HG02981 (cell line): ENCODE results near the gene INTS11.

ENCODE experiments used
- ATAC-seq: cut with Tn5 transposase; IDR thresholded peaks from one replicate; pipeline ENCODE4 v1.9.1; 2021; ENCODE audit warnings: mild to moderate bottlenecking, moderate library complexity; ENCODE audit not compliant: unreplicated experiment

Gene INTS11

DNA sequence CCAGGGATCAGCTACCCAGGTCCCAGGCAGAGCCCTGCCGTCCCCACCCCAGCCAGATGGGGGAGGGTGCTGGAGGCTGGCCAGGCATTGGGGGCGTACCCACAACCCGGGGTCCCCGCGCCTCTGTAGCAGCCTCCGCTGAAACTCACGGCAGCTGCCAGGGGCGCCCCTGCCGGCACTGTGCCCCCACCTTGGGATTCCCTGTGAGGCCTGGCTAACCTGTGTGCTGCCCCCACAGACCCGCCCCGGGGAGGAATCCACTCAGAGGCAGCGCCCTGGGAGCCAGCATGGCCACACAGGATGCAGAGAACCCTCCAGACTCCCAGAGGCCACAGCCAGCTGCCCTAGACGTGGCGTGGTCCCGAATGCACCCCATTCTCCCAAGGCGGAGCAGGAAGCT, 20.9 kb upstream of the INTS11 start:
- no peak for ATAC-seq

DNA sequence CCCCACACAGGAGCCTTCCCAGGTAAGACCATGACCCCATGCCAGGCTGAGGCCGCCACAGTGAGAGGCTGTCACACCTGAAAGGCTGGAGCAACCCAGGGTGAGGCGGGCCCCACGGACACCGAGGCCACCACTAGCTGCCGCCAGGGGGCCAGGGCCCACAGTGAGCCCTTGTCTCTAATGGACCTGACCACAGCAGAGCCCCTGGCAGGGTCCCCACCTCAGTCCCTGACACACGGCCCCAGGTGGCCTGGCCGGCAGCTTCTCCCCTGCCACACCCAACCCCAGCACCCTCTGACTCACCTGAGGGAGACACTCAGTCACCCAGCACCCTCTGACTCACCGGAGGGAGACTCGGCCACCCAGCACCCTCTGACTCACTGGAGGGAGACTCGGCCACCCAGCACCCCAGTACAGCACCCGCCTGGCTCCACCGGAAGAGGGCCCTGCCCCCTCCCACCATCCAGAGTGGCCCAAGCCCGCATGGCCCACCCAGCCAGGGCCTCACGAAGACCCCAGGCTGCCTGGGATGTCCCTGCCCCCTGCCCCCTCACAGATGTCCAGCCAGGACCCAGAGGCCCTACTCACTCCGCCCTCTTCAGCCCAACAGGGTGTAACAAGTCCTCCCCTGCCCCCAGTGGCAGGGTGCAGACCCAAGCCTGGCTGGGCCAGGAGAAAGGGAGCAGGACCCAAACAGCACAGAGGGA, 20.3 kb upstream of the INTS11 start:
- no peak for ATAC-seq

DNA sequence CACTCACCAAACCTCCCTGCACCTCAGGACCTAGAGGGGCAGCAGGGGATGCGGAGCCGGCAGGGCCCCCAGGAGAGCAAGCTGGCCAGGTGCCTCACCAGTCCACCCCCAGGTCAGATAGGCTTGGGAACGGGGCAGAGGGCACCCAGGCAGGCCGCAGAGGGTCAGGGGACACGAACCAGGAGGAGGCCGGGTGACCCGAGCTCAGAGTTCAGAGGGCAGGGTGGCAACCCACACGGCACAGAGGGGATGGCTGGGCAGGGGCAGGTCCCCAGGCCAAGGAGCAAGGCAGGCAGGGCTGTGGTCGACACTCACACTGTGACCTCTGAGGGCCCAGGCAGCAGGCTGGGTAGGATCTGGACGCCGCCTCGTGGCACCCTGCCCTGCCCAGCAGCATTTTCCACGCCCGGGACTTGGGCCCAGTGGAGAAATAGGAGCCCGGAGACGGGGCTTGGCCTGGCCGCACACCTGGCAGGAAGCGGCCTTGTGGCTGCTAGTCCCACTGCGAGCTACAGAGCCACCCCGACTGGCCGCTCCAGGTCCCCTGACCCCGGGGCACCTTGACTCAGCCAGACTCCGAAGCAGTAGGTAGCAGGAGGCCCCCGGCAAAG, 19.5 kb upstream of the INTS11 start:
- ATAC-seq, result no peak

DNA sequence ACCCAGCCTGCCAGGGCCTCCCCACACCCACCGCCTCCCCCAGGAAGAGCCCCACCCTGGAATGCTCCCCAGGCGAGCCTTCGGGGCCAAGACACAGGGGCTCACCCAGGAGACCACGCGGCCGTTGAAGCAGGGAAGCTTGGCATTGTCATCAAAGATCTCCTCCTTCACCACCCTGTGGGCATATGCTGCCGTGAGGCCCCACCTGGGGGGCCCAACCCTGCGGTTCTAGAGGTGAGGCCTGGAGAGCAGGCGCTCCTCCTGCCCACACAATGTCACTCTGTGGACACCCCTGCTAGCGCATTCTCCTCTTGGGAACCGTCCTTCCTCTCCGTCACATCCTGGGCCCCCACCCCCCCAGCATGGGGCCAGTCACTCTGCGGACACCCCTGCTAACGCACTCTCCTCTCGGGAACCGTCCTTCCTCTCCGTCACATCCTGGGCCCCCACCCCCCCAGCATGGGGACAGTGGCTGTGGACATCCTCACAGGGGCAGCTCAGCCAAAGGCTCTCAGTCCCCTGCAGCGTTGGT, 18.2 kb upstream of the INTS11 start:
- ATAC-seq, result no peak

DNA sequence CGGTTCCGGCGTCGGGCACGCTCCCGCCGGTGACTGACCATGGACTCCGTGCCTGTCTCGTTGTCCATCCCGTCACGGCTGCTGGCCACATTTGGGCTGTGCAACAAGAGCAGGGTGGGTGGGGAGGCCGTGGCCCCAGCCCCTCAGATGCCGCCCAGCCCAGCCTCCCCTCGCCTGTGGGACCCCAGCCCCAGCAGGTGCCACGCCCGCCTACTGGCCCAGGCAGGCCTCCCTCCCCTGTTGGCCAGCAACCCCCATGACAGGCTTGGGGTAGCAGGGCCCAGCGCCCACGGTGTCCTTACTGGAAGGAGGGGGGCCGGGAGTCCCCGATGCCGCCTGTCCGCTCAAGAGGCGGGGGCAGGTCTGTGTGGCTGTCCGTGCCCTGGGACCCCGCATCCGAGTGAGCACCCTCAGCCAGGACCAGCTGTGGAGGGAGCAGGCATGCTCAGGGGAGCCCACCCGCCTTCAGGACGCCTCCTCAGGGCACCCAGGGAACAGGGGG, 17.7 kb upstream of the INTS11 start:
- ATAC-seq, result no peak

DNA sequence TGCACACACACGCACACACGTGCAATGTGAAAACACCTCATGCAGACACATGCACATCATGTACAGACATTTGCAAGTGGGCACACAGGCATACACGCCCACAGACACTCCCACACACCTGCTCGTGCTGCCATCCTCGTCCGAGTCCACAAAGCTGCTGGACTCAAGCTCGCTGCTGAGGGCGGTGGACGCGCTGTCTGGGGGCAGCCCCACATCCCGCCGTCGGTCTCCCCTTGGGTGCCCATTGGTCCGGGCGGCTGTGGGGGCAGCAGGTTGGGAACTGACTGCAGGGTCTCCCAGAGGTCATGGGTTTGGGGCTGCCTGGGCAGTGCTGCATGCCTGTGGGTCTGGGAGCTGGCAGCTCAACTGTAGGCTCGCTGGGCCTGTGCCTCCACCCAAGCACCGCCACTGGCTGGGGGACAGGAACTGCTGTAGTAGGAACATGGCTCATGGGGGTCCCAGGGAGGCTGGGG, 17.1 kb upstream of the INTS11 start:
- no peak for ATAC-seq

DNA sequence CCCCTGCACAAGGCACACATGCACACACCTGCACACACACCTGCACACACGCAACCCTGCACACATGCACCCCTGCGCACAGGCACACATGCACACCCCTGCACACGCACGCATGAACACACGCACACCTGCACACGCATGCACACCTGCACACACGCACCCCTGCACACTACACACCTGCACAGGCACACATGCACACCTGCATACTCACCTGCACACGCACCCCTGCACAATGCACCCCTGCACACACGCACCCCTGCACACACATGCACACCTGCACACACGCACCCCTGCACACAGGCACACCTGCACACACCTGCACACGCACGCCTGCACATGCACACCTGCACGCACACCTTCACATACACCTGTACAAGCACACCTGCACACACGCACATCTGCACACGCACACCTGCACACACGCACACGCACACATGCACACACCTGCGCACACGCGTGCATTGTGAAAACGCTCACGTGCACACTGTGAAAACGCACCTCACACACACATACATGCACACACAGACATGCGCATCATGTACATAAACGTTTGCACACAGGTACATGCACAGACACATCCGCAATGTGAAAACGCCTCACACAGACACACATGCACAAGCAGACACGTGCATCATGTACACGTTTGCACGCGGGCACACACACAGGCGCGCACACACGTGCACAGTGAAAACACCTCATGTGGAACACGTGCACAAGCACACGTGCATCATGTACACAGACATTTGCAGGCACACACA, 16.5 kb upstream of the INTS11 start:
- no peak for ATAC-seq

DNA sequence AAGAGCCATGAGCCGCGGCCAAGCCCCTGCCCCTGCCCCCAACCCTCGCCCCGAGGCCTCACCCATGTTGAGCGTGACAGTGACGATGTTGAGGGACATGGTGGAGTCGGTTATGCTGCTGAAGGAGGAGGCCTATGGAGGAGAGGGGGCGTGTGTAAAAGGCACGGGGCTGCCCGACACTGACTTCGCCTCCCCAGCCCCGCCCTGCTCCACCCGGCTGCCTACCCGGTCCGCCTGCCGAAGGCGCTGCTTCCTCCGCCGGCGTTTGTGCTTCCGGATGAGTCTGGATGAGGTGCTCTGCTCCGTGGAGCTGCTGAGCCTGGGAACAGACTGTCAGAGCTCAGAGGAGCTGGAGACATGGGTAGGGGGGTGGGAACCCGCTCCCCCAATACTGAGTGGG, 15.7 kb upstream of the INTS11 start:
- no peak for ATAC-seq

DNA sequence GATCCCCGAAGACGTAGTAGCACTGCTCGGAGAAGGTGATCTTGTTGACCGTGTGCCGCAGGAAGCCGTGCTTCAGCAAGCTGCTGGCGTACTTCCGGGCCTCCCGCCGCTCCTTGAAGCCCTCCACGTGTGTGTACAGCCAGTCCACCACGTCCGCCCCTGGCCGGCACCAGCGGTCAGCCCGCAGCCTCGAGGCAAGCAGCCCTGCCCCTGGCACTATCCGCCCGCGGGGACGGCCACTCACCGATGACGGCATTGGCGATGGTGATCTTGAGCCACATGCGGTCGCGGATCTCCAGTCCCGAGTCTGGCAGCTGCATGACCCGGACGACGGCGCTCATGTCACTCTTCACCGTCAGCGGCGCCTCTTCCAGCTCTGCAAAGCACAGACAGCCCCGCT, 13.8 kb upstream of the INTS11 start:
- no peak for ATAC-seq

DNA sequence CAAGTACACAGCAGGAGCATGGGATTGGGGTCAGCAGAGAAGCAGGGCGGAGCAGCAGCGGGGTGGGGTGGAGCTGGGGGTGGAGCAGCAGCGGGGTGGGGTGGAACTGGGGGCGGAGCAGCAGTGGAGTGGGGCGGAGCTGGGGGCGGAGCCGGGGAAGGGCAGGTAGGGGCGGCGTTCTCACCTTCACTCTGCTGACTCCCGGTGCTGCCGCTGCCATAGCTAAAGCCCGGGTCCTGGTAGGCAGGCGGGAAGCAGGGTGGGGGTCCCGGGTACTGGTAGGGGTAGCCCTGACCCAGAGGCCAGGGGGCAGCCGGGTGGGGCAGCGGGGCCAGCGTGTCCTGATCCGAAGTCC, 13.3 kb upstream of the INTS11 start:
- ATAC-seq, result no peak

DNA sequence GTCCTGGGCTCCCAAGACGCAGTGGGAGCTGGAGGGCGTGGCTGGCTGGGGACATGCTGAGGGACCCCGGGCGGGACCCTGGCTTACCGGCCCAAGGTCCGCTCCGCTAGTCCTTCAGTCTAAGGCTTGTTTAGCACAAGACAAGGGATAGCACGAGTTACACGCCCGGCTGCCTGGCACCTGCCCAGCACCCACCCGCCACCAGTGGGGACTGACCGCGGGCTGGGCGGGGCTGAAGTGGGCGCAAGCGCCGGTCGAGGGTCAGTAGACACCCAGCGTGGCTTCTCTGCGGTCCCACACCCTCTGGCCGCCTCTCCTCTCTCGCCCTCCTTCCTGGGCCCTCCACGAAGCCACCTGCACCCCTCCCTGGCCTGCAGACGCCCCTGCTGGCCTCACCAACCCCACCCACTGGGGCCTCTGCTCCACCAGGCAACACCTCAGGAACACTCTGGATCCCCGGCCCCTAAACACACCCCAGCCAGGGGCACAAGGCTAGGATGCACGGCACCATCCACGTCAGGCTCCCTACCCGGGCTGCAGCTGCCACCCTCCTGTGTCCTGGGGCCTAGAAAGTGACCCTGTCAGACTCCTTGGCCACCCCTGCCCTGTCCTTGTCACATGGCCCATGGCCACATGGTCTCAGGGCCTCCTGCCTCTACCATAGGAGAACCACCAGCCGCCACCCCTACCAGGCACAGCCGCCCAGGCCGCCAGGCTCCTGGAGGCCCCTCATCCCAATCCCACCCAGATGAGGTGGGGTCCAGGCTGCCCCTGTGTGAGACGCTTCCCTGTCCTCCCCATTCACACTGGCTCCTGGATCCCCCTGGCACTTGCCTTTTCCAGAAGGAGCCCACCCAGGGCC, 12.7 kb upstream of the INTS11 start:
- ATAC-seq, result no peak

DNA sequence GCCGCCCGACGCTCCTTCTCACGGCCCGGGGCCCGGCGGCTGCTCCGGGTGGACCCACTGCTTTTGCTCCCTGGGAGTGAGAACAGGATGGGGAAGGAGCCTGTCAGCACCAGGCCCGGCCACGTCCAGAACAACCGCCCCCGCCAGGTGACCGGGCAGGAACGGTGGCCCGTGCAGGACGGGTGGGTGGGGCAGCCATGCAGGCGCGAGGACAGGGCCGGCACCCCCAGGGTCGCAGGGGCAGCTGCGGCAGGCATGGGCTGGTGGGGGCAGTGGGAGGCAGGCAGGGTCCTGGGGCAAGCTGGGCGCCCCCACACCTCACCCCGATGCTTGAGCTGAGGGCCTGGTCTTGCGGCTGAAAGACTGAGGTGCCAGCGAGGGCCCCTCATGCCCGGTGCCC, 12.0 kb upstream of the INTS11 start:
- no peak for ATAC-seq

DNA sequence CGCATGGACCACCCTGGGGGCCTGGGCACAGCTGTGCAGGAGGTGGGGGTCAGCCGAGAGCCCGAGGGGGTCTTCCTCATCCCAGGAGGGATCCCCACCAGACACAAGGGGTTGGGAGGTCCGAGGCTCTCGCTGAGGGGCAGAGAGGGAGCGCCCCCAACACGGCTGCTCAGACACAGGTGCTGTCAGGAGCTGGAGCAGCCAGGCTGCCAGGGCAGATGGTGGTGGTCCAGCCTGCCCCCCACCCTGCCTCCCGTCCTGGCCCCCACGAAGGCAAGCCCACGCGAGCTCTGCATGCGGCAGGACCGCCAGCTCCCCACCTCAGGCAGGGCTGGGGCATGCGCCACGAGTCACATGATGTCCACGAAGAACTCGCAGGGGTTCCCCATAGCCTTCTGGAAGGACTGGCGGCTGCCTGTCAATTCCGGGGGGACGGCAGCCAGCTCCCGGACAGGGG, 11.4 kb upstream of the INTS11 start:
- ATAC-seq, result no peak

DNA sequence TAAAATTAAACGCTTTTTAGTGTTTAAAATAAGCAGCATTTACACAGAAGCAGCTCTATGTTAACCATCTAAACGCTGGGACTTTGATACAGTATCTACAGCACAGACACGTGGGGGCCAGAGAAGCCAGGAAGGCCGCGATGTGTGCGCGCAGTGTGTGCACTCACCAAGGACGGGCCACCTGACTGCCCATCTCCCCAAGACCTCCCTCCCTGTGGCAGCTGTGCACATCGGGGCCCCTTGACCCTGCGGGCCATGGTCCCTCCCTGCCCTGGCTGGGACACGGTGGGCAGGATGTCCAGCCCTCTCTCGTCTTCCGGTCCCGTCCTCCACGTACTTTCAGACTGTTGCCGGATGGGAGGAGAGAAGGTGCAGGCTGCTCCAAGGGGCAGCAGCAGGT, 10.8 kb upstream of the INTS11 start:
- ATAC-seq, result no peak

DNA sequence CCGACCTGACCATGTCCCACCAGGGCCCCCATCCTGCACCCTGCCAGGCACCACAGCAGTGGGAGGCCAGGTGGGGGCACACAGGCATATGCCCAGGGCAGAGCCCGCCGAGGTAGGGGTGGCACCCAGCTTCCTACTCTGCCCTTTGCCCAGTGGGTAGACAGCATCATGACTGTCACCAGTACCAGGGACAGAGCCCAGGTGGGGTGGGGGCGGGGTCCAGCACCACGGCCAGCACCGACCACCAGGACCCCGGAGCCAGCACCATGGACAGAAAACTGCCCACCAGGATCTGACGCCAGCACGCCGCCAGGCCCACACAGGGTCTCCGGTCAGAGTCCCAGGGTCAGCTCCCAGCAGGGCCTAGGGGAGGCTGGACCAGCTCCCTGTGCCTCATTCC, 10.4 kb upstream of the INTS11 start:
- ATAC-seq, result no peak

DNA sequence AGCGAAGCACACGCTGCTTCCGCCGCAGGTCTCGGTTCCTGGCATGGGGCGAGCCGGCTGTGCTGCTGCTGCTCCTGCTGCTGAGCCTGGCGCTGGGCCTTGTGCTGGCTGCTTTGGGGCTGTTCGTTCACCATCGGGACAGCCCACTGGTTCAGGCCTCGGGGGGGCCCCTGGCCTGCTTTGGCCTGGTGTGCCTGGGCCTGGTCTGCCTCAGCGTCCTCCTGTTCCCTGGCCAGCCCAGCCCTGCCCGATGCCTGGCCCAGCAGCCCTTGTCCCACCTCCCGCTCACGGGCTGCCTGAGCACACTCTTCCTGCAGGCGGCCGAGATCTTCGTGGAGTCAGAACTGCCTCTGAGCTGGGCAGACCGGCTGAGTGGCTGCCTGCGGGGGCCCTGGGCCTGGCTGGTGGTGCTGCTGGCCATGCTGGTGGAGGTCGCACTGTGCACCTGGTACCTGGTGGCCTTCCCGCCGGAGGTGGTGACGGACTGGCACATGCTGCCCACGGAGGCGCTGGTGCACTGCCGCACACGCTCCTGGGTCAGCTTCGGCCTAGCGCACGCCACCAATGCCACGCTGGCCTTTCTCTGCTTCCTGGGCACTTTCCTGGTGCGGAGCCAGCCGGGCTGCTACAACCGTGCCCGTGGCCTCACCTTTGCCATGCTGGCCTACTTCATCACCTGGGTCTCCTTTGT, 9.2 kb upstream of the INTS11 start:
- no peak for ATAC-seq

DNA sequence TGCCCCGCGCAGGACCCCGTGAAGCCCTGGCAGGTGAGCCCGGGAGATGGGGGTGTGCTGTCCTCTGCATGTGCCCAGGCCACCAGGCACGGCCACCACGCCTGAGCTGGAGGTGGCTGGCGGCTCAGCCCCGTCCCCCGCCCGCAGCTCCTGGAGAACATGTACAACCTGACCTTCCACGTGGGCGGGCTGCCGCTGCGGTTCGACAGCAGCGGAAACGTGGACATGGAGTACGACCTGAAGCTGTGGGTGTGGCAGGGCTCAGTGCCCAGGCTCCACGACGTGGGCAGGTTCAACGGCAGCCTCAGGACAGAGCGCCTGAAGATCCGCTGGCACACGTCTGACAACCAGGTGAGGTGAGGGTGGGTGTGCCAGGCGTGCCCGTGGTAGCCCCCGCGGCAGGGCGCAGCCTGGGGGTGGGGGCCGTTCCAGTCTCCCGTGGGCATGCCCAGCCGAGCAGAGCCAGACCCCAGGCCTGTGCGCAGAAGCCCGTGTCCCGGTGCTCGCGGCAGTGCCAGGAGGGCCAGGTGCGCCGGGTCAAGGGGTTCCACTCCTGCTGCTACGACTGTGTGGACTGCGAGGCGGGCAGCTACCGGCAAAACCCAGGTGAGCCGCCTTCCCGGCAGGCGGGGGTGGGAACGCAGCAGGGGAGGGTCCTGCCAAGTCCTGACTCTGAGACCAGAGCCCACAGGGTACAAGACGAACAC, 8.5 kb upstream of the INTS11 start:
- no peak for ATAC-seq

DNA sequence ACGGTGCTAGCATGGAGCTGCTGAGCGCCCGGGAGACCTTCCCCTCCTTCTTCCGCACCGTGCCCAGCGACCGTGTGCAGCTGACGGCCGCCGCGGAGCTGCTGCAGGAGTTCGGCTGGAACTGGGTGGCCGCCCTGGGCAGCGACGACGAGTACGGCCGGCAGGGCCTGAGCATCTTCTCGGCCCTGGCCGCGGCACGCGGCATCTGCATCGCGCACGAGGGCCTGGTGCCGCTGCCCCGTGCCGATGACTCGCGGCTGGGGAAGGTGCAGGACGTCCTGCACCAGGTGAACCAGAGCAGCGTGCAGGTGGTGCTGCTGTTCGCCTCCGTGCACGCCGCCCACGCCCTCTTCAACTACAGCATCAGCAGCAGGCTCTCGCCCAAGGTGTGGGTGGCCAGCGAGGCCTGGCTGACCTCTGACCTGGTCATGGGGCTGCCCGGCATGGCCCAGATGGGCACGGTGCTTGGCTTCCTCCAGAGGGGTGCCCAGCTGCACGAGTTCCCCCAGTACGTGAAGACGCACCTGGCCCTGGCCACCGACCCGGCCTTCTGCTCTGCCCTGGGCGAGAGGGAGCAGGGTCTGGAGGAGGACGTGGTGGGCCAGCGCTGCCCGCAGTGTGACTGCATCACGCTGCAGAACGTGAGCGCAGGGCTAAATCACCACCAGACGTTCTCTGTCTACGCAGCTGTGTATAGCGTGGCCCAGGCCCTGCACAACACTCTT, 7.7 kb upstream of the INTS11 start:
- no peak for ATAC-seq
